Activated naive CD8-positive, alpha-beta T cell treated with anti-CD3 and anti-CD28 coated beads, Interleukin-2, amount 10 ng/mL, durations not matched to agents 7 days and 5 days (primary cell): ENCODE data around the gene MRPL45. TPM values are rescaled to one million over a fixed set of nuclear protein-coding genes. Genes with fewer than 3 reads are reported as not detected.

Experiments used
- ATAC-seq: fragments of 150-1000 bp; cut with Tn5 transposase; one replicate; pipeline ENCODE4 v1.10.0; 2021; ENCODE audit warnings: low read depth, moderate library complexity
- POLR2A ChIA-PET: fragments of 350-600 bp; sonication (Branson Sonifier 250); formaldehyde crosslinking; loops from one replicate; lab custom pipeline; 2021; ENCODE audit warnings: antibody characterized with exemption; lab: Charles Lee
- DNase-seq: peaks from one replicate; pipeline ENCODE4 v3.0.0; 2021
- H3K27ac Mint-ChIP-seq: one replicate; pipeline ENCODE4 v1.8.0; 2022; ENCODE audit warnings: mild to moderate bottlenecking, mixed read lengths
- H3K27me3 Mint-ChIP-seq: one replicate; pipeline ENCODE4 v1.8.0; 2022; ENCODE audit warnings: mild to moderate bottlenecking, moderate library complexity, mixed read lengths
- H3K36me3 Mint-ChIP-seq: one replicate; pipeline ENCODE4 v1.8.0; 2021; ENCODE audit warnings: mild to moderate bottlenecking, mixed read lengths
- H3K4me1 Mint-ChIP-seq: one replicate; pipeline ENCODE4 v1.8.0; 2021; ENCODE audit warnings: mixed read lengths
- H3K4me3 Mint-ChIP-seq: one replicate; pipeline ENCODE4 v1.8.0; 2022; ENCODE audit warnings: mild to moderate bottlenecking, moderate library complexity, mixed read lengths
- H3K9me3 Mint-ChIP-seq: one replicate; pipeline ENCODE4 v1.8.0; 2021; ENCODE audit warnings: mixed read lengths
- total RNA-seq, 2 experiments: library from RNA; stranded (reverse); gene quantifications; one replicate each; pipeline ENCODE4 v1.2.3, GENCODE V29; 2021

The MRPL45 gene
- total RNA-seq, 2 experiments from 2014 or later, result 21.4 to 22.3 TPM

DNA sequence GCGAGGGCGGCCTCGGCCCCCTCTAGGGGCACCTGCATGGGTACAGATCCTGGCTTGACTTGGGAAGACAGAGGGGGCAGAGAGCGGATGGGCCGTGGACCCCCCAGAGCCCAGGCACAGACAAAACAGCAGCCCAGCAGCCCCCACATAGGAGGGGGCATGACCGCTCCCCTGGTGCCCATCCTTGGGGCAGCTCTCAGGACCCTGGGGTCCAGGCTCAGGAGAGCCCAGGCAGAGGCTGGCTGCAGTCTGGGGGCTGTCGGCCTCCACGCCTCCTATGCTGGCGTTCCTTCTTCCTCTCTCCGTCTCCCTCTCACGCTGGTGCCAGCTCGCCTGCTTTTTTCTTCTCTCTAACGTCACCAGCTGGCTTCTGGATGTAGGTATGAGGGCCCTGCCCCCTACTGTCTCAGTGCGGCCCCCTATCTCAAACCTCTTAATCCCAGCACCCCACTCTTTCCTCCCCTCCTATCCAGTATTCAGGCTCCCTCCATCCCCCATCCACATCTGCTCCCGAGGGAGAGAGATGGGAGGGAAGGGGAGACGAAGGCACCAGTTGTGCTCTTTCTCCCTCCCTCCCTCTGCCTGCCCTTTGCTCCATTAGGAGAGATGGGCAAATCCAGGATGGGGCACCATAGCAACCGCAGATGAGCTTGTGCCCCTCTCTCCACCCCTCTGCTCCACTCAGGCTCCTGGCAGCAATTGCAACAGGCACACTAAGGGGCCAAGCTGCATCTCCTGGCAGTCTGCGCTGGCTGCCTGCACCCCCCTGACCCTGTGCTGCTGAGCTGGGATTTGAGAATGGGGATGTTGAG is 46.8 kb downstream of the MRPL45 start, which contains the start of gene GPR179:
Gene GPR179 (minus strand): TSS at position 349 of the 812 bp plus-strand sequence. CDS start 167 bp downstream, at position 182.
- Mint-ChIP-seq H3K4me3 (no peak within 1 kb of the TSS), H3K4me1 (peaks cover under 1% of the 10 kb centered on the region), H3K27ac (no peak within 1 kb of the TSS), H3K36me3 (no peaks in the 10 kb centered on the region), H3K9me3 (no peaks in the 10 kb centered on the region), H3K27me3 (peaks cover 7% of the 10 kb centered on the region)
- no peak for DNase-seq
- POLR2A ChIA-PET, result no interaction called here
- ATAC-seq, result no peak

DNA sequence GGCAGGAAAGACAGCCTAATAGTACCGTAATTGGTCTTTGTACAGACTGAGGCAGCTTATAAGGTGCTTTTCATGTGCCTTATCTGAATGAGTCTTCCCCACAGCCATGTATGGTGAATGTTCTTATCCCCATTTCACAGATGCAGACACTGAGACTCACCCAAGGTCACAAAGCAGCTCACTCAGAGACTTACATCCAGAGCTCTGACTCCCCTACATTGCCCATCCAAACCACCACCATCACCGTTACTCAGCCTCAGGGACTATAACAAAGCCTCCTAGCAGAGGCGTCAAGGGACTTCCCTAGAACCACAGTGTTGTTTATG is 47.4 kb downstream of the MRPL45 start:
- DNase-seq, result no peak
- Mint-ChIP-seq H3K27ac (no peak overlapping the region), H3K4me3 (no peak overlapping the region), H3K4me1 (peaks cover 4% of the 10 kb centered on the region), H3K36me3 (no peaks in the 10 kb centered on the region), H3K27me3 (peaks cover 7% of the 10 kb centered on the region), H3K9me3 (no peaks in the 10 kb centered on the region)
- POLR2A ChIA-PET, result no interaction called here
- ATAC-seq, result no peak

DNA sequence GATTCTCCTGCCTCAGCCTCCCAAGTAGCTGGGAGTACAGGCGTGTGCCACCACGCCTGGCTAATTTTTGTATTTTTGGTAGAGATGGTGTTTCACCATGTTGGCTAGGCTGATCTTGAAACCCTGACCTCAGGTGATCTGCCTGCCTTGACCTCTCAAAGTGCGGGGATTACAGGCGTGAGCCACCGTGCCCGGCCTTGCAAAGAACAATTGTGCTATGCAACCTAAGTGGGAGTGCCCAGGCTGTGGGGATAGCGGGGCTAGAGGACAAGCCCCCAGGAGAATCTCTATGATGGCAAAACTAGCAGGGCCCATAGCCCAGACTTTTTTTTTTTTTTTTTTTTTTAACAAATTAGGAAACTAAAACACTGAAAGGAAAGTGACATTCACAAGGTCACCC is 48.8 kb downstream of the MRPL45 start:
- H3K4me3 Mint-ChIP-seq, result no peak overlapping the region

DNA sequence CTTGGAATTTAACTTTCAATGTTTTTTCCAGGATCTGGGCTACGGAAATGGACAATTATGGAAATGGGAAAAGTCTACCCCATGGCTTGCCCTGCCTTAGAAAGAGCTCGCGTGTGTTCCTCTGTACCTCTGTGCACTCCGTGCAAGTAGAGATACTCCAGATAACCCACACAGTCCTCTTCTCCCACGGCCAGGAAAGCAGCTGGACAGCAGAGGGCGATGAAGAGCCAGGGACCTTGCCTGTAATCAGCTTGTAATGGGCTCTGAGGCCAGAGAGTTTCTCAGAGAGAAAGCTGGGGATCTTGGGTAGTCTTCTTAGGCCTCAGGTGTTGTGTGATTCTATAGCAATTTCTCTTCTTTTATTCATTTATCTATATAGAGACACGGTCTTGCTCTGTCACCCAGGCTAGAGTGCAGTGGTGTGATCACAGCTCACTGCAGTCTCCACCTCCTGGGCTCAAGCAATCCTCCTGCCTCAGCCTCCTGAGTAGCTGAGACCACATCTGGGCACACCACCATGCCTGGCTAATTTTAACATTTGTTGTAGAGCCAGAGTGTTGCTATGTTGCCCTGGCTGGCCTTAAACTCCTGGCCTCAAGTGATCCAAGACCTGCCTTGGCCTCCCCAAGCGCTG is 52.2 kb downstream of the MRPL45 start:
- peak overlapping the region; percentile 6 for H3K27ac Mint-ChIP-seq
- H3K27me3 Mint-ChIP-seq, result peaks cover 2% of the 10 kb centered on the region
- no peaks in the 10 kb centered on the region for H3K36me3 Mint-ChIP-seq
- peak; percentile 68 for ATAC-seq
- H3K4me1 Mint-ChIP-seq, result peaks cover 24% of the 10 kb centered on the region
- DNase-seq, result peak; percentile 85
- no peaks in the 10 kb centered on the region for H3K9me3 Mint-ChIP-seq
- no peak overlapping the region for H3K4me3 Mint-ChIP-seq
- POLR2A ChIA-PET, result interaction anchor here (0.6 to 1.8 kb wide), 6 partner anchors 10 to 1073 kb away, joined by 3 to 11 read pairs (median 4); no protein-coding TSS in a partner anchor

More for the DNA sequence above, 48.8 kb downstream of the MRPL45 start:
- H3K4me1 Mint-ChIP-seq, result peaks cover 7% of the 10 kb centered on the region
- H3K36me3 Mint-ChIP-seq, result no peaks in the 10 kb centered on the region
- H3K27ac Mint-ChIP-seq, result no peak overlapping the region
- ATAC-seq (no peak), DNase-seq (no peak)
- POLR2A ChIA-PET, result no interaction called here
- H3K27me3 Mint-ChIP-seq, result peaks cover 7% of the 10 kb centered on the region
- no peaks in the 10 kb centered on the region for H3K9me3 Mint-ChIP-seq

DNA sequence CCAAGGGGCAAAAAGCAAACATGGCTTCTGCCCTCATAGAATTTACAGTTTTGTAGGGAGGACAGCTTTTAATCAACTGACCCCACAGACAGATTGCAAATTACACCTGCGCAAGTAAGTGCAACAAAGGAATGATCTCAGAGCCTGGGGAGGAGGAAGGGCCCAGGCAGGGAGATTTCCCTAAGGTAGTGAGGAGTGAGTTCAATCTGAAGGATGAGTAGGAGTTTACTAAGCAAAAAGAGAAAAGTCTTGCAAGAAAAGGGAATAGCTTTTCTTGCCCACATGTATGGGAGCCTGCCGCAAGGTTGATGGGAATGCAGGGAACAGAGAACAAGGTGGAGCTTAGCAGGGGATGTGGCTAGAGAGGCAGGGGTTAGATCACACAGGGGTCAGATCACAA is 53.1 kb downstream of the MRPL45 start:
- Mint-ChIP-seq H3K4me1 (peaks cover 25% of the 10 kb centered on the region), H3K36me3 (no peaks in the 10 kb centered on the region), H3K27ac (no peak overlapping the region), H3K9me3 (no peaks in the 10 kb centered on the region), H3K27me3 (peaks cover 2% of the 10 kb centered on the region), H3K4me3 (no peak overlapping the region)
- POLR2A ChIA-PET, result interaction anchor here (1.1 to 1.4 kb wide), 2 partner anchors 10 to 70 kb away, joined by 3 to 5 read pairs; no protein-coding TSS in a partner anchor
- DNase-seq (no peak), ATAC-seq (no peak)

DNA sequence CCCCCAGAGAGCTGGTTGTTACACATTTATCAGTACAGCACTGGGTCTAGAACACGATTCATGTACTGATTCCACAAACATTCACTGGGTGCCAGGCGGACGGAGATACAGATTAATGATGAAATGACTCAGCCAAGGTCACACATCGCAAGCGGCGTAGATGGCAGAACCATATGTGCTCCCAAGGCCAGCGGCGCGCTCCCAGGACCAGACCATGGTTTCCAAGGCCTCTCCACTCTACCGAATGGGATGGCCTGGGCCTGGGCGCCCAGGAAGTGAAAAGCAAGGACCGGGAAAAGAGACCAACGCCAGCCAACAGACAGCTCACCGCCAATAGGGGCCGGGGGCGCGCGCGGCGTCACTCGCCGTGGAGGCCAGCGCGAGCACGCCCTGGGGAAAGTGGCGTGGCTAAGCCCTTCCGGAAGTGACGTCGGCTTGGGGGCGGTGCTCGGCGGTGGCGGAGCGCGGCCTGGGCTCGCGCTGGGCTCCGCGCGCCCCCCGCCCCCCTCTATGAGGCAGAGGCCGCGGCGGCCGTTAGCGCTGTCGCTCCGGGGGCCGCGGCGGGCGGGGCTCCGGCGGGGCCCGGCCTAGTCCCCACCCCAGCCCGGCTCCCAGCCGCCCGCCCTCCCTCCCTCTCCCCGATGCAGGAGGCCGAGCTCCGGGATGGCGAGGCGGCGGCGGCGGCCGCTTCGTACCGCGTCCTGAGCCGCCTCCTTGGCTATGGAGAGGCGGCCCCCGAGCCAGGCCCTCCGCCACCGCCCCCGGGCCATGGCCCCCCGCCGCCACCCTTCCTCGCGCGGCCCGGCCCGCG is 54.6 kb downstream of the MRPL45 start, which contains the start of gene SOCS7:
Gene SOCS7 (plus strand): TSS at position 433 of the 811 bp plus-strand sequence. CDS start 209 bp downstream, at position 642.
- Mint-ChIP-seq H3K27ac (peak within 1 kb of the TSS; percentile 92), H3K4me1 (peaks cover 28% of the 10 kb centered on the region), H3K36me3 (no peaks in the 10 kb centered on the region), H3K4me3 (peak within 1 kb of the TSS; percentile 94), H3K27me3 (no peaks in the 10 kb centered on the region), H3K9me3 (no peaks in the 10 kb centered on the region)
- POLR2A ChIA-PET, result interaction anchor here (1.0 to 1.5 kb wide), 4 partner anchors 9 to 76 kb away, joined by 3 to 11 read pairs (median 4); no protein-coding TSS in a partner anchor
- ATAC-seq, result peak; percentile 83
- DNase-seq, result peak; percentile 97

DNA sequence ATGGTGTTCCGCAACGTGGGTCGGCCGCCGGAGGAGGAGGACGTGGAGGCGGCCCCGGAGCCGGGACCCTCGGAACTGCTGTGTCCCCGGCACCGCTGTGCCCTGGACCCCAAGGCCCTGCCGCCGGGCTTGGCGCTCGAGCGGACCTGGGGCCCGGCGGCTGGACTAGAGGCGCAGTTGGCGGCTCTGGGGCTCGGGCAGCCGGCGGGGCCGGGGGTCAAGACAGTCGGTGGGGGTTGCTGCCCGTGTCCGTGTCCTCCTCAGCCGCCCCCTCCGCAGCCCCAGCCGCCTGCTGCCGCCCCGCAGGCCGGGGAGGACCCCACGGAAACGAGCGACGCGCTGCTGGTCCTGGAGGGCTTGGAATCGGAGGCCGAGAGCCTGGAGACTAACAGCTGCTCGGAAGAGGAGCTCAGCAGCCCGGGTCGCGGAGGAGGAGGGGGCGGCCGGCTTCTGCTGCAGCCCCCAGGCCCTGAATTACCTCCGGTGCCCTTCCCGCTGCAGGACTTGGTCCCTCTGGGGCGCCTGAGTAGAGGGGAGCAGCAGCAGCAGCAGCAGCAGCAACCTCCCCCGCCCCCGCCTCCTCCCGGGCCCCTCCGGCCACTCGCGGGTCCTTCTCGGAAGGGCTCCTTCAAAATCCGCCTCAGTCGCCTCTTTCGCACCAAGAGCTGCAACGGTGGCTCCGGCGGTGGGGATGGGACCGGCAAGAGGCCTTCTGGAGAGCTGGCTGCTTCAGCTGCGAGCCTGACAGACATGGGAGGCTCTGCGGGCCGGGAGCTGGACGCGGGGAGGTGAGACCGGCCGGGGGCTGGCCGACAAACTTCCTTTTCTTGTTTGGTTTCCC is 55.5 kb downstream of the MRPL45 start:
- DNase-seq, result peak; percentile 57
- Mint-ChIP-seq H3K4me1 (peaks cover 35% of the 10 kb centered on the region), H3K36me3 (peaks cover 2% of the 10 kb centered on the region), H3K27me3 (no peaks in the 10 kb centered on the region), H3K27ac (no peak overlapping the region), H3K4me3 (peak overlapping the region; percentile 76), H3K9me3 (no peaks in the 10 kb centered on the region)
- POLR2A ChIA-PET, result interaction anchor here (1.1 to 1.5 kb wide), 3 partner anchors 10 to 62 kb away, joined by 3 to 11 read pairs (median 4); no protein-coding TSS in a partner anchor
- ATAC-seq, result peak; percentile 5

DNA sequence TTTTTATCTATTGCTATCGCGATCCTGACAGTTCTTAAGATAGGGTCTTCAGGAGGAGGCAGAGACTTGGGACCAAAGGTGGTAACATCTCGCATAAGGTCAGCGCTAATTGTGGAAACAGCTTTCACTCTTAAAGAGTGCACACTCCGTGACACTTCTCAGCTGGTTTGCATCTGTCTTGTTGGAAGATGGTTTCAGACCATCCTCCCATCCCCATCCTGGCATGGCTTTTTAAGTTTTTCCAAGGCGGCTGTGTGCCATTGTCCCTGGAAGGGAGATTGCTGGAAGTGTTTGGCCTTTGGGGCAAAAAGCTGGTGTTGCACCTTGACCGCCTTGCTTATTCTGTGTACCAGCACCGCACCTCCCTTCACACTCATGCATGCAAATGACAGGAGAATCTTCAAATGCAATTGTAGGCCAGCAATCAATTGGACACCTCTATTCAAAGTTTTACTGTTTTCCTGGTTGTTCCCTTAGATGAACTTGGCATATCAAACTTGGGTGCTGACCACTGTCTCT is 56.2 kb downstream of the MRPL45 start:
- peak overlapping the region; percentile 76 for H3K4me3 Mint-ChIP-seq
- no peak for ATAC-seq

DNA sequence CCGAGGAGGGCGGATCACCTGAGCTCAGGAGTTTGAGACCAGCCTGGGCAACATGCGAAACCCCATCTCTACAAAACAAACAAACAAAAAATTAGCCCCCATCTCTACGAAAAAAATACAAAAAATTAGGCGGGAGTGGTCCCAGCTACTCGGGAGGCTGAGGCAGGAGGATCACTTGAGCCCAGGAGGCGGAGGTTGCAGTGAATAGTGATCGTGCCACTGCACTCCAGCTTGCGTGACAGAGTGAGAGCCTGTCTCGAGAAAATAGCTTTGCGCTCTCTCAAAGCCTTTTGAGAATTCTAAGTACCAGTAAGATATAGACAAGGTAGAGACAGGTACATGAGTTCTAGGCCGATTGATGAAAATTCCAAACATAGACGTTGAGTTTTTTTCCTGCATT is 56.7 kb downstream of the MRPL45 start:
- Mint-ChIP-seq H3K27ac (no peak overlapping the region), H3K36me3 (peaks cover 2% of the 10 kb centered on the region), H3K9me3 (no peaks in the 10 kb centered on the region), H3K27me3 (no peaks in the 10 kb centered on the region), H3K4me1 (peaks cover 38% of the 10 kb centered on the region), H3K4me3 (peak overlapping the region; percentile 76)
- ATAC-seq (no peak), DNase-seq (no peak)
- POLR2A ChIA-PET, result interaction anchor here (0.6 kb wide), 1 partner anchor 102 kb away, joined by 6 read pairs; no protein-coding TSS in a partner anchor

More for the DNA sequence above, 56.2 kb downstream of the MRPL45 start:
- H3K4me1 Mint-ChIP-seq, result peaks cover 38% of the 10 kb centered on the region
- DNase-seq, result no peak
- H3K27ac Mint-ChIP-seq, result no peak overlapping the region
- POLR2A ChIA-PET, result interaction anchor here (0.6 kb wide), 1 partner anchor 102 kb away, joined by 6 read pairs; no protein-coding TSS in a partner anchor
- peaks cover 2% of the 10 kb centered on the region for H3K36me3 Mint-ChIP-seq
- H3K9me3 Mint-ChIP-seq, result no peaks in the 10 kb centered on the region
- H3K27me3 Mint-ChIP-seq, result no peaks in the 10 kb centered on the region

DNA sequence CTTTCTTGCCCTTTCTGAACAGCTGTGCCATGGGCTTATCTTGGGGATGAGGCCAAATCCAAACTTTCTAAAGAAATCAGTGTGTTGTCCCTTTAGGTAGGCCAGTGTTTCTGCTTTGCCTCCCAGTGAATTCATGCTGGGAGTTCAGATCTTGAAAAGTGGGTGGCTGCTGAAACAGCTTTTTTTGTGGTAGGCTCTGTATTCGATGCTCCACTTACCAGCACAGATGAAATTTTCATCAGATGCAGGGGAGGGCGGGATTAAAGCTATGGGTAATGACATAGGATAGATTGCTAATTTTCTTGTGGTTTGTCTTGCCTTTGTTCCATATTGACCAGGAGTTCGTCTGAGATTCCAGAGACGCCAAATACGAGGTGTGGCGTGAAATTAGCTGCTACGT is 57.5 kb downstream of the MRPL45 start:
- peaks cover 2% of the 10 kb centered on the region for H3K36me3 Mint-ChIP-seq
- H3K4me1 Mint-ChIP-seq, result peaks cover 34% of the 10 kb centered on the region
- ATAC-seq (no peak), DNase-seq (no peak)
- H3K4me3 Mint-ChIP-seq, result no peak overlapping the region
- H3K27me3 Mint-ChIP-seq, result no peaks in the 10 kb centered on the region
- POLR2A ChIA-PET, result interaction anchor here (0.9 kb wide), 1 partner anchor 15 kb away, joined by 3 read pairs; no protein-coding TSS in a partner anchor
- no peaks in the 10 kb centered on the region for H3K9me3 Mint-ChIP-seq
- no peak overlapping the region for H3K27ac Mint-ChIP-seq

DNA sequence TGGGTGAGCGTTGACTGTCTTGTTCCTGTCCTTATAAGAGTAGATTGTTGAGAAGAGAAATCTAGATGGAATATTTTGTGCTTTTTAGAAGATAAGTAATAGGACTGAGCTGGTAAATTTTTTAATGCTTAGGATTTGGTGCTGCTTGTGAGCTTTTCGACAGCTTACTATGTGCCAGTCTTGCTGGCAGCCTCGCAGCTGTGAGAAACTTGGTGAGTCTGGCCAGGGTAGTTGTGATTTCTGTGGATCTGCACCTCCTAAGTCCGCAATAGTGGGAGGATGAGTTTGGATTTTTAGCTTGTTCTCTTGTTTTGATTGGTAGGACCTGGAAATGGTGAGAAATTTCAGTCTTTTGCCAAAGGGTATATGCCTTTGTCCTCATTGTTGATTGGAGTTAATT is 58.3 kb downstream of the MRPL45 start:
- ATAC-seq (no peak), DNase-seq (no peak)
- POLR2A ChIA-PET, result interaction anchor here (0.9 kb wide), 1 partner anchor 14 kb away, joined by 3 read pairs; no protein-coding TSS in a partner anchor
- H3K9me3 Mint-ChIP-seq, result no peaks in the 10 kb centered on the region
- H3K36me3 Mint-ChIP-seq, result peaks cover 2% of the 10 kb centered on the region
- H3K4me3 Mint-ChIP-seq, result no peak overlapping the region
- no peaks in the 10 kb centered on the region for H3K27me3 Mint-ChIP-seq
- no peak overlapping the region for H3K27ac Mint-ChIP-seq
- peaks cover 31% of the 10 kb centered on the region for H3K4me1 Mint-ChIP-seq
